KBM-7 (cell line): ENCODE results near the gene CYB5RL.

Experiments
- DNase-seq: peaks from one replicate; pipeline ENCODE4 v3.0.0-alpha.2; 2015
- in situ Hi-C: fragments of 300-500 bp; cut with MboI; formaldehyde crosslinking; loops from 2 replicates; pipeline ENCODE4 v1.14.3; 2020; ENCODE audit warnings: low sequenced_read_pairs, low pct_unique_long_range_greater_than_20kb, mixed read lengths

Gene CYB5RL

DNA sequence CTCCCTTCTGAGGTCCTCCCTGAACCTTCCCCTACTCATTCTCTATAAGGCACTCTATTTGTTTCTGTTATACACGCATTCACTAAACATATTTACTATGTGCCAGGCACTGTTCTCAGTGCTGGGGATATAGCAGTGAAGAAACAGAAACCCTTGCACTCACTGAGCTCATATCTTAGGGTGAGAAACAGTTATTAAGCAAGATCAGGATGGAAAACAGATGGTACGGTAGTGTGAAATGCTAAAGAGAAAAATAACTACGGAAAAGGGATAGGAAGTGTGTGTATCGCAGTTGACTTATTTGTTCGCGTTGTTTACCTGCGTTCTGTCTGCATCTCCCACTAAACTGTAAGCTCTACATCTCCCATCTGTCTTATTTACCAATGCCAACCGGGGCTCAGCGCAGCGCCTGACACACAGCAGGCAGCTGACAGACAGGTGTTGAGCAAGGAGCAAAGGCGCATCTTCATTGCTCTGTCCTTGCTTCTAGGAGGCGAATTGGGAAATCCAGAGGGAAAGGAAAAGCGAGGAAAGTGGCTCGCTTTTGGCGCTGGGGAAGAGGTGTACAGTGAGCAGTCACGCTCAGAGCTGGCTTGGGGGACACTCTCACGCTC, 572 bp downstream of the CYB5RL start:
- in situ Hi-C loops: no loop called here
- peak; percentile 19 for DNase-seq

DNA sequence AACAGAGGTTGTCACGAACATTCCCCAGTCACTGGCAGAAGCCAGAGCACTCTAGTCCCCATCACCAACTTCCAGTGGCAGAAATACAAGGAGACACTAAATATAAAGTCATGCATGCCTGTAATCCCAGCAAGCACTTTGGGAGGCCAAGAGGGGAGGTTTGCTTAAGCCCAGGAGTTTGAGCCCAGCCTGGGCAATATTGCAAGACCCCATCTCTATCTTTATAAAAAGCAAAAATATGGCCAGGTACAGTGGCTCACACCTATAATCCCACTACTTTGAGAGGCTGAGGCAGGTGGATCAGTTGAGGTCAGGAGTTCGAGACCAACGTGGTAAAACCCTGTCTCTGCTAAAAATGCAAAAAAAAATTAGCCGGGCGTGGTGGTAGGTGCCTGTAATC, 6.4 kb downstream of the CYB5RL start:
- in situ Hi-C loops: no loop called here
- no peak for DNase-seq

DNA sequence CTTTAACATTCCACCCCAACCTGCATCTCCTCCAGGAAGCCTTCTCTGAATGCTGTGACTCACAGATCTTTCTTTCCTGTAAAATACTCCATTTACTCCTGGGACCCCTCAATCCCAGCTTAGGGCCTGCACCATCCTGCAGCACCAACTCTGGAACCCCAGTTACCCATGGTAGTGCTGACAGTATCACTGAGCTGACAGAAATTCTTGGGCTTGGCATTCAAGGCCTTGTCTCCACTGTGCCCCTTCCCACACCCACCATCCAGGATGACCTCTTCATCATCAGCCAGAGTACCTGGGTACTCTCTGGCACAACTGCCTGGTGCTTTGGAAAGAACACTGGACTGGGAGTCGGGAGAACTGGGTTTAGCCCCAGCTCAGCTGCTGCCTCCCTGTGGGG, 8.3 kb downstream of the CYB5RL start:
- in situ Hi-C loops: no loop called here
- DNase-seq: no peak

DNA sequence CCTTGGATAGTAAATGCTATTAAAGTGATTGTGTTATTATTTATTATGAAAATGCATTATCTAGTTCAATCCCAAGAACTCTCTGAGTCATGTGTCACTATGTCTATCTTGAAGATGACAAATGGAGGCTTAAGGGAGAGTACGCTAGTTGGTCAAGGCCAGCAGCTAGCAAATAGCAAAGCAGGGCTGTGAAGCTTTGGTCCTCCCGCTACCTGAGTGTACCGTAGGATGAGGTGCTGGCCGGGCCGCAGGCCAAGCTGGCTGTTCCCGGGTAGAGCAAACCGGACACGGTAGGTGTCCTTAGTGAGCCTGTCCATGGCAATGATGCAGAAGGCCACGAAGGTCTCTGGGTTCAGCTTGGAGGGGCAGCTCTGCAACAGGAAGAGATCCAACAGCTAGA, 9.3 kb downstream of the CYB5RL start:
- DNase-seq: no peak
- in situ Hi-C loops: no loop called here

DNA sequence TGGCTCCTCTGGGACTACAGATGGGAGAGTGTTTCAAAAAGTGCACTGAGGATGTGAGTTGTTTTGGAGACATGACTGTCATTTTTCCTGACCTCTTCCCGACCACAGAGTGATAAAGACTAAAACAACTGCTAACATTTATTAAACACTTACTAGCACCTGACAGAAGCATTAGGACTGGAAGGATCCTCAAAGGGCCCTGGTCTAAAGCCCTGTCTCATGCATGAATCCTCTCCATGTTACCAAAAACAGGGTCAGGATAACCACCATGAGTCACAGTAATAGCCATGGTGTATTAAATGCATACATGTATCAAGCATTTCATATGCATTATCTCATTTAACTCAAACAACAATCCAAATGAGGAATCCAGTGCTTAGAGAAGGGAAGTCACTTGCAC, 11.5 kb downstream of the CYB5RL start:
- DNase-seq: no peak
- in situ Hi-C loops: no loop called here

DNA sequence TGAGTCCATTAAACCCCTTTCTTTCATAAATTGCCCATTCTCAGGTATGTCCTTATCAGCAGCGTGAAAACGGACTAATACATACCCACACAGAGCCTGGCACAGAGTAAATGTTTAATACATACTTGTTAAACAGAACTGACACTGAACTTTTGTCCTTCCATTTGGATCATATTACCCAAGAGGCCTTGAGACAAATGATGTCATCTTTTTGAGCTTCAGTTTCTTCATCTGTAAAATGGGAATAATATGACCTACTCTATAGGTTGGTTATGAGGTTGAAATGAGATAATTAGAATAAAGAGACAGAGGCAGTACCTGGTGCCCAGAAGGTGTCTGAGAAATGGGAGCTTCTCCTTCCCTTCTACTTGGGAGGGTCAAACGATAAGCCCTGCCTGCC, 13.8 kb downstream of the CYB5RL start:
- DNase-seq: no peak
- in situ Hi-C loops: no loop called here

DNA sequence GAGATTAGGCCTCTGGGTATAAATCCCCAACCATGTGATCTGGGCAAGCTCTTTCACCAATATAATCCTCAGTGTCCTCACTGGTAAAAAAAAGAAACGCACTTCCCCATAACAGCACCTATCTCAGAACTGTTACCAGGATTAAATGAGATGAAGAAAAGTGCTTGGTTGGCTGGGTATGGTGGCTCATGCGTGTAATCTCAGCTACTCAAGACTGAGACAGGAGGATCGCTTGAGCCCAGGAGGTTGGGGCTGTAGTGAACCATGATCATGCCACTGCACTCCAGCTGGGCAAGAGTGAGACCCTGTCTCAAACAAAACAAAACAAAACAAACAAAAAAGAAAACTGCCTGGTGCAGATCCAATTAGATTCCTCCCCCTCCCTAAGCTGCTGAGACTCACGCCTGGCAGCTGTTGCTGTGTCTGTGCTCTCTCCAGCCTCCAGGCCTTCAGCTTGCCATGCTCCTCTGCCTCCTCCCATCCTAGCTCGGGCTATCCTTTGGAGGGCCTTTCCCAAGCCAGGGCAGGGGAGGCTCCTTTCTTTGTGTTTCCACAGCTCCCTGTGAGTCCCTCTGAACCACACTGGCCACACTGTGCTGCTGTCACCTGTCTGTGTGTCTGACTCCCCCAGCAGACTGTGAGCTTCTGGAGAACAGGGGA, 19.0 kb downstream of the CYB5RL start:
- no peak for DNase-seq
- in situ Hi-C loops: no loop called here

DNA sequence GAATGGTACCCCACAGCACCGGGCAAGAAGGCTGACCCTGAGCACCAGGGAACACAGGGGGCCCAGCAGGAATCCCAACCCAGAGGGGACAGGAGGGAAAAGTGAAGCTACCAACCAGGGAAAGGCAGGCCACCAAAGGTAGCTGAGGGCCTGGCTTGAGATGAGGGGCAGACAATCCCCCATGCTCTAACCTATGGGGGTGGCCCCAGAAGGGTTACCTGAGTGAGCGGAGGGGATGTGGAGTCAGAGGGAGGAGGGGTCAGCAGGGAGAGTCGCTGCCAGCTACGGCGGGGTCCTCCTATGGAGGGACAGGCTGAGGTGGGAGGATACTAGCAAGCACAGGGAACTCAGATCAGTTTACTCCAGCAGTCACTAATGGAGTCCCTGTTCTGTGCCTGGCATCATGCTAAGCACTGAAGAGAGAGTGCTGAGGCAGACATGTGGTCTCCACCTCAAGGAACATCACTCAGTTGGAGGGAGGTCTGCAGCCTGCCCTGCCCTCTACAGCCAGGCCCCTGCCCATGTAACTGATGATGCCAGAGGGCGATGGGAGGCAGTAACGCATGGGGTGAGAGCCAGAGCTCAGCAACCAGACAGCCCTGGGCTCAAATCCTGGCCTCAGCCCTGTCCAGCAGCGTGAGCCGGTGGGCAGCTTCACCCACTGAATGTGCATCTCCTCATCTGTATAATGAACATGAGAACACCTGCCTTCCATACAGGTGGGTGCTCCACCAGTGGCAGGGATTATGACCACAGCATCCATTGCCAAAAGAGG, 21.3 kb downstream of the CYB5RL start:
- DNase-seq: no peak
- in situ Hi-C loops: no loop called here

DNA sequence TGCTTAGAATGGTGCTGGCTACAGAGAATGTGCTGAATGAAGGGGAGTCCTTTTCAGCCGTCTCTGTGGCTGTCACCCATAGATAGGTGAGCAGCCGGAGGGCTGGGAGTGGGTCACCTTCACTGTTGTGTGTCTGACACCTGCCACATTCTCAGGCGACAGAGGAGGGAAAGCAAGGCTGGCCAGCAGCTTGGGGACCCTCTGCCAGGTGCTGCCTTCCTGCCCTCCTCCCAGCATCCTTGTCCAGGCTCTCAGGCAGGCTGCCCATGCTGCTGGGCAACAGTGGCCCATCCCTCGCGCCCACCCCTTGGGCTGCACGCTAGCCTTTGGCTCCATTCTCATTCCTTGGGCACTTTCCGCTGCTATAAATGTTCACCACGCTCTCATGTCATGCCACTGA, 22.1 kb downstream of the CYB5RL start:
- DNase-seq: no peak
- in situ Hi-C loops: no loop called here

DNA sequence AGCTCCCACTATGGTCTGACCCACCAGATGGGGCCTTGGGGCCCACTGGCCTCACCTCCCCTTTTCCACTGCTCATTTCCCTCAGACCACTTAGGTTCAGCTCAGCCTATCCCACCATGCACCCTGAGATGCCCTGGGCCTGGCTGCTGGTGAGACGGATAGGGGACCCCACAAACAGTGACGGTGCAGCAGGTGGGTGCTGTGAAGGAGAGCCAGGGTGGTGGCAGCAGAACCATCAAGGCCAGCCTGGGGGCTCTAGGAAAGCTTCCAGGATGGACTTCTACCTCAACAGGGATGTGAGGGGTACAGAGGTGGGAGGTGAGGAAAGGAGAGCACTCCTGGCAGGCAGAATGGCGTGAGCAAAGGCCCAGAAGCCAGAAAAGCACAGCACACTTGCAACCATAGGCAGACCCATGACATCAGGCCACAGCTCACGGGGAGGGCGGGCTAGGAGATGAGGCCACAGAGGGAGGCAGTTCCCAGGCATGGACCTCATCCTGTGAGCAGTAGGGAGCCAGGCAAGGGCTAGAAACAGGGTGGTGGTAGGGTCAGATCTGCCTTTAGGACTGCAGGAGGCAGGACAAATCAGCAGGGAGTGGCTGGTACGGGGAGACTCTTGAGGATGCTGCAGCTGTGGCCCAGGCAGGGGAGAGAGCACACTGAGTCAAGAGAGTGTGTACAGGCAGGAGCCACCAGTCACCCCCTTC, 23.1 kb downstream of the CYB5RL start:
- in situ Hi-C loops: no loop called here
- no peak for DNase-seq

DNA sequence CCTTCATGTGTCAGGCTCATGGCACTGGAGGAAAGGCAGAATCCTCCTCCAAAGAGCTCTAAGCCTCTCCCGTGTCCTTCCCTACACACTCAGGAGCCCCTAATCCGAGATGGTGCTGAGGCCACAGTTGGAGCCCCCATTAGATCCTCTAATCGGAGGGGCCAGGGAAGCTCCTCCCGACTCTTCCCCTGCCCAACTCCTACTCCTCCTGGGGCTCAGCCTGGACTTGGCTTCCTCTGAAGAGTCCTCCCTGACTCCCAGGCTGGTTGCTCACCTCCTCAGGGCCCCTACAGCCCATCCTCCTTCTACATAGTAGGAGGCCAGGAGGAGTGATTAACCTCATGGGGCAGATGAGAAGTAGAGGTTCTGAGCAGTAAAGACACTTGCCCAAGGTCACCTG, 25.7 kb downstream of the CYB5RL start:
- in situ Hi-C loops: no loop called here
- no peak for DNase-seq

DNA sequence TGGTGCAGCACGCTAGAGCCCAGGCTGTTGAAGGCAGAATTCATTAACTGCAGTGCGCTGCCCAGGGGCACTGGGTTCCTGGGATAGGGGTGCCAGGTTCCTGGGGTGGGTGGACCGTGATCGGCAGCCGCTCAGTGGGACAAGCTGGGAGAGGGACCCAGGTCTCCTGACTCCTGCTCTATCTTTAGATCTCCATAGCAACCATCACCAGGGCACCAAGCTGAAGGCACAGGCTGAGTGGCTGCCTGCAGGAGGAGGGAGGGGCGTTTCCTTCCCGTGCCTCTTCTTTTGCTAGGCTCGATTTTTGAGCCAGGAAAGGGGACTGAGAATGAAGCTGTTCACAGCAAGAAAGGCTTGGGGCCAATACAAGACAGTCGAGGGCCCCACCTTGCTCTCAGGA, 26.1 kb downstream of the CYB5RL start:
- in situ Hi-C loops: no loop called here
- DNase-seq: no peak

DNA sequence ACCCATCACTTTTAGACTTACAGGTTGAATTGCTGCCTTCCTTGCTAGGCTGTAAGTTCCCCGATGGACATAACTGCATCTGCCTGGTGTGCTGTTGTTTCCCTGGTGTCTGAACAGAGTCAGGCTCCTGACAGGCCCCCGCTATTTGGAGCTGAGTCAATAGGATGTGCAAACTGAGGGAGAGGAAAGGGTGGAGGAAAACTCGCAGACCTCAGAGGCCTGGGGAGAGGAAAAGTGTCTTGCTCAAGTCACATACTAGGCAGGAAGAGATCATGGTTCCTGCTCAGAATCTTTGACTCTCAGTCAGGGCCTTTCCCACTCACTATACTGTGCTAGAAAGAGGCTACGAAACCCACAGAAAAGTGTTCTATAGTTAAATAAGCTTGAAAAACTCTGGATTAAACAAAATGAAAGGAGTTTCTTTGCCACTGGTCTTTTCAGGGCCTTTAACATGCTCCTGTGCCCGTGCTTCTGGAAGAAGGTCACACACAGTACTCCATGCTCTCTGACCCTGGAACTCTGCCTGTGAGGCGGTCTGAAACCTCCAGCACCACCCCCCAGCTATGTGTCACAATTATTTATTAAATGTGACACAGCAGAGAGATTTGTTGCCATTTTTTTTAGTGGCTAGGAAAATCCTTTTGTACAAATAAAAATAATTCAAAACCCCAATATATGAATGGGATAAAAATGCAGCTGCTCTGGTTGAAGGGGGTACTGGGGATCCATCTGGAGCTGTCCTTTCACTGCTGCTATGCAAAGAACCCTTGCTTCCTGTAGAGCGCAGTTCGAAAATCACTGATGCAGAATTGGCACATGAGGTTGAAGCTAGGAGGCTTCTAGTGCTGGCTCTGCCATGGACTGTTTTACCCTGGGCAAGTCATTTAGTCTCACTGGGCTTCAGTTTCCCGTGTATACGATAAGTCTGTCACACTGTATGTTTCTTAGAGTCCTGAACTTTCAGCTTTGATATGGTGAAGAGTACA, 26.9 kb downstream of the CYB5RL start:
- no peak for DNase-seq
- in situ Hi-C loops: no loop called here

DNA sequence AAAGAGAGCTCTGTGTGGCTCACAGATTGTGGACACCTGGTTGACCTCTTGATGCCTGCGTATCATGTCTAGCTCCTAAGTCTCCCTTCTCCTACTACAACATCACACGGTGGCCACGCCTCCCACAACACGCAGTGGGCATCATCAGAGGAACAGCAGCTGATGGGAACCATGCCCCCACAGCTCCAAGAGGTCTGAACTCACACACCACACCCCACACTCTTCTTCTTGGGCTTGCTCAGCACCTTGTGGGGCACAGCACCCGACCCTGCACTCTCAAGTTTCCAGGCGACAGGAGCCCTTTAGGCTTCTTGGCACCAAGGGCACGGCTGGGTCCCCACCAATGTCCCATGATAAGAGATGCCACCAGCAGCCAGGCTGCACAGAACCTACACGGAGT, 28.2 kb downstream of the CYB5RL start:
- in situ Hi-C loops: no loop called here

DNA sequence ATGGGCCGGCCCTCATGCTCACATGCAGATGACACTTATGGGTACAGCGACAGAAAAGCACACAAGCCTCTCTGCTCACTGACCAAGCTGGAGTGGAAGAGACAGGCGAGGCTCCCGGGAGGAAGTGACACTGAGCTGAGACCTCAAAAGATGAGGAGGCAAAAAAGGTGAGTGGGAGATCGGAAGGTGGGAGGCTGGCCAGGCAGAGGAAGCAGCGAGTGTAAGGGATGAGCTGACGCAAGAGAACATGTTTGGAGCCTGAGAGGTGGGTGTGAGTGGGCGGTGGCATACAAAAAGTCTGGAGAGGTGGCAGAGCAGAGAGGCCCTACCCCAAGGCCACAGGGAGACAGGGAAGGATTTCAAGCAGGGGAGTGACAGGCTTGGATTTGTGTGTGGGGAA, 28.8 kb downstream of the CYB5RL start:
- in situ Hi-C loops: no loop called here
- DNase-seq: no peak

More for the DNA sequence above, 28.2 kb downstream of the CYB5RL start:
- no peak for DNase-seq

DNA sequence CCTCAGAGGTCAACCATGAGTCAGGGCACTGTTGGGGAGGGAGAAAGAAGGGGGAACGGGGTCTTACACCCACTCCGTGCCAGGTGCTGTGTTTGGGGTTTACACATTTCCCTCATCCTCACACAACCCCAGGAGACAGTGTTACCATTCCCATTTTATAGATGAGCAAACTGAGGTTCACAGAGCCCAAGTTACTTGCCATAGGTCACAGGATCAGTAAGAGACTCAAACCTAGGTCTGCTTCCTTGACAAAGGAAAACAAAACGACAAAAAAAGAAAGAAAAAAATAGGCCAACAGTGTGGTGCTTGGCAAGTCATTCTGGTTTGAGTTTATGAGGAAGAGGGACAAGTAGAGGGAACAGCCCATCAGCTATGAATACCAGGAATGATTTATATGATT, 30.8 kb downstream of the CYB5RL start:
- no peak for DNase-seq
- in situ Hi-C loops: no loop called here

DNA sequence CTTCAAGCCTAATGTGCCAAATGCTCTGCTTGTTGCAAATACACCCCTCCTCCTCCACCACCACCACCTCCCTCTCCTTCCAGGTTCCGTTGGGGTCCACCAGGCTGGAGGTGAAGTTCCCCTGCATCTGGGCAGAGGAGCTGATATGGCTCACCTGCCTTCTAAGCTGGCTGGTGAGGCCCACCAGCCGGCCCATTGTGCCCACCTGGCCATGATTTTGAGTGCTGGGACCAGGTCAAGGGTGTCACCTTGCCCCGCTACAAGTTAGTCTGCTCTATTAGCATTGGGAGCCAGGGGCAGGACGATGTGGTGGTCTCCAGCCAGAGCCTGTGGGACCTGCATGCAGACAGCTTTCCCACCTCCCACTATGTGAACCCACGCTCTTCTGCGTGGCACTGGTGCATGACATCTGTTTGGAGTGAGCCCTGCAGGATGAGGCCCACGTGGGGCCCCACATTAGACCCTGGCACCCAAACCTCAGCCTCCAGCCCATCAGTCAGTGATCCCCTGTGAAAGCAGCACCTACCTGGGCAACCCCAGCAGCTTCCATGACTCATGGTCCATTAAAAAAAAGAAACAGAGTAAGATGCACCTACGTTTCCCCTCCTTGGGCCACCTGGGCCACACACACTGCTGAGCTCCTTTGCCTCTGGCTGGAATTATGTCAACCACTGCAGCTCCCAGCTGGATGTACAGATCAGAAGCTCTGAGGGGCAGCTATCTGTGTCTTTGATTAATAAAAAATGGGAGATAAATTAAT, 31.4 kb downstream of the CYB5RL start:
- DNase-seq: no peak
- in situ Hi-C loops: no loop called here

DNA sequence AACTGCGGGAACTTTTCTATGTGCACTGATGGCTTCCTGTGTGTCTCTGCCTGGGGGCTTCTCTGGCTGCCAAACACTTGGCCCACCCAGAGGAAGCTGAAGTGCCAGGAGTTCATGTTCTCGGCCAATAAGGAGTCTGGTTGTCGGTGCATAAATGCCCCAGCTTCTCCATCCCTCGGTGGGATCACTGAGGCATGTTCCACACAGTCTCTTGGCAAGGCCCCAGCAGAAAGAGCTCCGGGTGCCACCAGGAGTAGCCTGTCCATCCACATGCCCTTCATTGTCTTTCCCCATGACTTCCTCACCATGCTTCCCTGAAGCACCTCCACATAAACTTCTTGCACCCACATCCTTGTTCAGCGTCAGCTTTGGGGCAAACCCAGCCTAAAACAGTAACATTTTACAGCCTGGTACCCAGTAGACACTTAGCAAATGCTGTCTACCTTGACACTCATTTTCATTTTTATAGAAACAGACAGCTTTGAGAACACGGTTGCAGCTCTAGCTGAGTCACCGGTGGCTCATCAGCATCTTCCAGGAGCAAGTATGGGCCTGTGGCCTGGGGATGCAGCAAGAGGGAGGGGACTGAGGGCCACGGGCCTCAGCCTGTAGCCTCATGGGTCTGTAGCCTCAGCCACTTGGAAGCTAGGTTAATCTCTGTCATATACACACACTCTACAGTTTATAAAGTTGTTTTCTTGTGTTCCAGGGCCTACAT, 32.2 kb downstream of the CYB5RL start:
- DNase-seq: no peak
- in situ Hi-C loops: no loop called here
